Ascending aorta (tissue), 2 donors: ENCODE data around the gene PREX1. TPM values are rescaled to one million over a fixed set of nuclear protein-coding genes. Genes with fewer than 3 reads are reported as not detected.

Source experiments
- DNase-seq, 2 donors: peaks; one replicate each; pipeline ENCODE4 v3.0.0-alpha.2; 2019; ENCODE audit warnings: low spot score in 2 of 2
- H3K27ac ChIP-seq, 2 donors: fragments of 200-600 bp; sonication (generic); one replicate each; pipeline ENCODE4 v1.5.1; 2016 to 2017; ENCODE audit warnings: mild to moderate bottlenecking in 1 of 2
- H3K27me3 ChIP-seq: fragments of 200-600 bp; sonication (generic); one replicate; pipeline ENCODE4 v1.5.1; 2017
- H3K36me3 ChIP-seq, 2 donors: fragments of 200-600 bp; sonication (generic); one replicate each; pipeline ENCODE4 v1.5.1; 2016
- H3K4me1 ChIP-seq, 2 donors: fragments of 200-600 bp; sonication (generic); one replicate each; pipeline ENCODE4 v1.5.1; 2016 to 2017; ENCODE audit warnings: mild to moderate bottlenecking in 1 of 2
- H3K4me3 ChIP-seq, 2 donors: fragments of 200-600 bp; sonication (generic); one replicate each; pipeline ENCODE4 v1.5.1; 2016 to 2017; ENCODE audit warnings: mild to moderate bottlenecking in 1 of 2
- H3K9me3 ChIP-seq, 2 donors: fragments of 200-600 bp; sonication (generic); one replicate each; pipeline ENCODE4 v1.5.1; 2016
- CTCF ChIP-seq, 3 experiments: fragments of 200-600 bp in 2 of 3; fragments of 450-650 bp in 1 of 3; sonication (generic) in 2 of 3; IDR thresholded peaks; one replicate each; pipeline ENCODE4 v1.5.1; 2016 to 2019; ENCODE audit warnings: antibody characterized with exemption in 3 of 3, mild to moderate bottlenecking in 1 of 3, moderate library complexity in 1 of 3
- intact Hi-C: fragments of 100-400 bp; cut with DNase I; formaldehyde crosslinking; loops from one replicate; pipeline ENCODE4 v1.15.1; 2023
- total RNA-seq: library from RNA; depleted of rRNA; stranded (reverse); fragments of >200 nt; gene quantifications from one replicate; pipeline ENCODE4 v1.1.0, GENCODE V29; 2016

PREX1 gene
- total RNA-seq, 1 donor from 2014 or later: 75.4 TPM

GRCh38 chr20:48801197-48801596 is 26.6 kb downstream of the PREX1 start:
- H3K27ac ChIP-seq: no peak overlapping the region
- TF ChIP-seq CTCF (IDR thresholded peaks at IDR 0.05): no peak
- no peaks in the 10 kb centered on the region for H3K9me3 ChIP-seq
- intact Hi-C loops: no loop called here
- H3K36me3 ChIP-seq: no peaks in the 10 kb centered on the region
- peaks cover 11 to 21% of the 10 kb centered on the region in 2 donors for H3K4me1 ChIP-seq
- no peaks in the 10 kb centered on the region for H3K27me3 ChIP-seq
- no peak overlapping the region for H3K4me3 ChIP-seq
- no peak for DNase-seq

- H3K4me3 ChIP-seq: no peak overlapping the region
- H3K9me3 ChIP-seq: no peaks in the 10 kb centered on the region
- intact Hi-C loops: no loop called here
- no peaks in the 10 kb centered on the region for H3K27me3 ChIP-seq
- no peak for DNase-seq
- no peaks in the 10 kb centered on the region for H3K36me3 ChIP-seq
- H3K27ac ChIP-seq: no peak overlapping the region
- H3K4me1 ChIP-seq: peaks cover 9 to 12% of the 10 kb centered on the region in 2 donors
- TF ChIP-seq CTCF (IDR thresholded peaks at IDR 0.05): no peak
Measured at GRCh38 chr20:48800177-48800576, 27.6 kb downstream of the PREX1 start.

- Histone ChIP-seq H3K27ac (no peak overlapping the region), H3K27me3 (no peaks in the 10 kb centered on the region), H3K4me1 (peaks cover 8 to 9% of the 10 kb centered on the region in 2 donors), H3K9me3 (no peaks in the 10 kb centered on the region), H3K4me3 (no peak overlapping the region), H3K36me3 (no peaks in the 10 kb centered on the region)
- DNase-seq: no peak
- no peak for TF ChIP-seq CTCF (IDR thresholded peaks at IDR 0.05)
- intact Hi-C loops: no loop called here
Measured at GRCh38 chr20:48799328-48800105, 28.3 kb downstream of the PREX1 start.

GRCh38 chr20:48797850-48798747 is 29.7 kb downstream of the PREX1 start:
- H3K27me3 ChIP-seq: no peaks in the 10 kb centered on the region
- no peak overlapping the region for H3K27ac ChIP-seq
- H3K36me3 ChIP-seq: no peaks in the 10 kb centered on the region
- intact Hi-C loops: no loop called here
- H3K9me3 ChIP-seq: no peaks in the 10 kb centered on the region
- DNase-seq: no peak
- H3K4me3 ChIP-seq: no peak overlapping the region
- no peak for TF ChIP-seq CTCF (IDR thresholded peaks at IDR 0.05)
- H3K4me1 ChIP-seq: peaks cover 9 to 12% of the 10 kb centered on the region in 2 donors

- H3K27me3 ChIP-seq: no peaks in the 10 kb centered on the region
- intact Hi-C loops: no loop called here
- H3K36me3 ChIP-seq: no peaks in the 10 kb centered on the region
- no peak for TF ChIP-seq CTCF (IDR thresholded peaks at IDR 0.05)
- no peak for DNase-seq
- H3K4me3 ChIP-seq: no peak overlapping the region
- H3K9me3 ChIP-seq: no peaks in the 10 kb centered on the region
- H3K27ac ChIP-seq: no peak overlapping the region
- H3K4me1 ChIP-seq: peaks cover 9 to 12% of the 10 kb centered on the region in 2 donors
Measured at GRCh38 chr20:48797275-48797825, 30.4 kb downstream of the PREX1 start.
